Activated T-helper 2 cell treated with anti-CD3 and anti-CD28 coated beads, Interferon-gamma antibody, Interleukin-2, Interleukin-4, amounts not matched to agents 10 μg/mL and 5 μg/mL and 100 μg/mL, durations not matched to agents 14 hours and 24 hours and 36 hours (primary cell): Measurements from ENCODE around the gene JMJD1C. TPM values are rescaled to one million over a fixed set of nuclear protein-coding genes. Genes with fewer than 3 reads are reported as not detected.
"Not testable (repeated sequence)": the region's sequence is repeated elsewhere in the genome, so short reads cannot be mapped to it uniquely, and the experiment has no call there.

ENCODE experiments used
- DNase-seq: peaks from one replicate; pipeline ENCODE4 v3.0.0; 2021; ENCODE audit warnings: low spot score
- H3K27ac Mint-ChIP-seq: one replicate; pipeline ENCODE4 v1.8.0; 2021; ENCODE audit warnings: mixed read lengths
- H3K27me3 Mint-ChIP-seq: one replicate; pipeline ENCODE4 v1.8.0; 2021; ENCODE audit warnings: low read depth, mixed read lengths
- H3K36me3 Mint-ChIP-seq: one replicate; pipeline ENCODE4 v1.8.0; 2021; ENCODE audit warnings: low read depth, mixed read lengths
- H3K4me1 Mint-ChIP-seq: one replicate; pipeline ENCODE4 v1.8.0; 2021; ENCODE audit warnings: low read depth, mixed read lengths
- H3K4me3 Mint-ChIP-seq: one replicate; pipeline ENCODE4 v1.8.0; 2021; ENCODE audit warnings: low read depth, mild to moderate bottlenecking, moderate library complexity, mixed read lengths
- H3K9me3 Mint-ChIP-seq: one replicate; pipeline ENCODE4 v1.8.0; 2021; ENCODE audit warnings: mixed read lengths
- intact Hi-C: fragments of 100-400 bp; cut with micrococcal nuclease; formaldehyde crosslinking; loops from one replicate; pipeline ENCODE4 v1.15.1; 2023
- total RNA-seq: library from RNA; stranded (reverse); gene quantifications from 2 replicates; pipeline ENCODE4 v1.2.3, GENCODE V29; 2022

JMJD1C gene
- total RNA-seq, 1 donor from 2014 or later: 35.2 TPM

- Mint-ChIP-seq H3K9me3 (no peaks in the 10 kb centered on the region), H3K27ac (no peak overlapping the region), H3K4me3 (no peak overlapping the region), H3K27me3 (no peaks in the 10 kb centered on the region), H3K4me1 (peaks cover 2% of the 10 kb centered on the region), H3K36me3 (no peaks in the 10 kb centered on the region)
- no peak for DNase-seq
- intact Hi-C loops: no loop called here
These were observed 29.2 kb upstream of the JMJD1C start for GRCh38 chr10:63494951-63495350.

- Mint-ChIP-seq H3K9me3 (no peaks in the 10 kb centered on the region), H3K27me3 (no peaks in the 10 kb centered on the region), H3K36me3 (no peaks in the 10 kb centered on the region), H3K4me3 (no peak overlapping the region), H3K4me1 (peaks cover 2% of the 10 kb centered on the region), H3K27ac (no peak overlapping the region)
- no peak for DNase-seq
- intact Hi-C loops: no loop called here
These were observed 27.2 kb upstream of the JMJD1C start for GRCh38 chr10:63493004-63493403.

- intact Hi-C loops, H3K27me3 Mint-ChIP-seq, H3K4me3 Mint-ChIP-seq, H3K27ac Mint-ChIP-seq, DNase-seq, H3K36me3 Mint-ChIP-seq, H3K4me1 Mint-ChIP-seq, H3K9me3 Mint-ChIP-seq: not testable (repeated sequence)
These were observed 26.5 kb upstream of the JMJD1C start for GRCh38 chr10:63492317-63492690.

GRCh38 chr10:63491588-63492316 lies 26.0 kb upstream of the JMJD1C start:
- H3K4me3 Mint-ChIP-seq: no peak overlapping the region
- H3K9me3 Mint-ChIP-seq: no peaks in the 10 kb centered on the region
- H3K27me3 Mint-ChIP-seq: no peaks in the 10 kb centered on the region
- no peaks in the 10 kb centered on the region for H3K36me3 Mint-ChIP-seq
- H3K27ac Mint-ChIP-seq: no peak overlapping the region
- intact Hi-C loops: no loop called here
- DNase-seq: no peak
- H3K4me1 Mint-ChIP-seq: peaks cover 2% of the 10 kb centered on the region

GRCh38 chr10:63489838-63490237 lies 24.1 kb upstream of the JMJD1C start:
- H3K4me1 Mint-ChIP-seq: peaks cover 2% of the 10 kb centered on the region
- H3K36me3 Mint-ChIP-seq: no peaks in the 10 kb centered on the region
- no peak overlapping the region for H3K4me3 Mint-ChIP-seq
- H3K27ac Mint-ChIP-seq: no peak overlapping the region
- H3K27me3 Mint-ChIP-seq: no peaks in the 10 kb centered on the region
- DNase-seq: no peak
- intact Hi-C loops: no loop called here
- no peaks in the 10 kb centered on the region for H3K9me3 Mint-ChIP-seq

DNA sequence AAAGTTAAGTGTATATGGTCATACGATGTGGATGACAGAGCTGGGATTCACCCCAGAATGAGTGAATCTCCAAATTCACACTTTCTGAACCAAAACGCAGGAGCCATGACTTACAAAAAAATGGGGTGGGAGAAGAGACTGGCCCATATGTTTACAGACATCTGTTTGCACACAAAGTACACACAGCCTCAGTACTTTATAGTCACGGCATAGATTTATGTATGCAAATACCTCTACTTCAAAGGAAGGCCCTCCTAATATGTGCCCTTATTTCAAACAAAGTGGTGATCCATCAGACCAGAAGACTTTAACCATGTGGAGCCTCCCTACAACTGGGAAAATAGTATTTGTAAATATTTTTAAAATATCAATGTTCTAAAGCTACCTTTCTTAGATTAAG lies 22.2 kb upstream of the JMJD1C start:
- no peak overlapping the region for H3K27ac Mint-ChIP-seq
- intact Hi-C loops: no loop called here

DNA sequence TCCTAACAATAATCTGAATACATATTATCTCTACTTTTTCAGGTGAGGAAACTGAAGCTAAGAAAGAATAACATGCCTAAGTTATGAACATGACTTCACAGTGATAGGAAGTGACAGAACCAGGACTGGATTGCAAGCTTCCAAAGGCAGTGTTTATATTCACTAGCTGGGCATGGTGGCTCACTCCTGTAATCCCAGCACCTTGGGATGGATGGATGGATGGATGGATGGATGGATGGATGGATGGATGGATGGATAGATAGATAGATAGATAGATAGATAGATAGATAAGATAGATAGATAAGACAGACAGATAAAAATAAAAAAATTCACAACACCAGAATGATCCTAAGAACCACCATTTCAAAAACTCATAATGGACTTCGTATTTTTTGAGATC lies 18.2 kb upstream of the JMJD1C start:
- Mint-ChIP-seq H3K9me3 (no peaks in the 10 kb centered on the region), H3K27ac (no peak overlapping the region), H3K36me3 (no peaks in the 10 kb centered on the region), H3K27me3 (no peaks in the 10 kb centered on the region), H3K4me1 (peaks cover 3% of the 10 kb centered on the region), H3K4me3 (no peak overlapping the region)
- intact Hi-C loops: no loop called here
- no peak for DNase-seq

More for the DNA sequence above, 22.2 kb upstream of the JMJD1C start:
- no peak for DNase-seq
- Mint-ChIP-seq H3K27me3 (no peaks in the 10 kb centered on the region), H3K9me3 (no peaks in the 10 kb centered on the region), H3K36me3 (no peaks in the 10 kb centered on the region), H3K4me3 (no peak overlapping the region), H3K4me1 (peaks cover 2% of the 10 kb centered on the region)

DNA sequence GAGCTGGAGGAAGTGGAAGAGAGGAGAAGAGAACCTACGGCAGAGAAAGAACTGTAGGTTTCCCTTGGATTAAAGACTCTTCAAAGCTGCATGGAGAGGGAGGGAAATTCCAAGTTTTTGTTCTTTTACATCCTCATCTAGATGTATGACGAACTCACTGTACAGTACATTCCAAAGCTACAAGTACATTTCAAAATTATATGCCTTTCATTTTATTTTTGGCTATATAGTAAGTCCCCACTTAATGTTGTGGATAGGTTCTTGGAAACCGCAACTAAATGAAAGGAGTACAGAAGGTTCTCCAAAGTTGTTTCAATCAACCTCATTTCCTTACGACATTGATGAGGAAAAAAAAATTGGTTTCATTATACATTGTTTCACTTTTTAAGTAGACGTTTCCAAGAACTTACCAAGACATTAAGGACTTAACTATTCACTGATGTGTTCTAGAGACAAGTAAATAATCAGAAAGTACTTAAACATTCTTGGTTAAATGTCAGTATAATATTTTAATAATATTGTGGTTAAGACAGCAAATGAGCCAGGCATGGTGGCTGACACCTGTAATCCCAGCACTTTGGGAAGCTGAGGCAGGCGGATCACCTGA lies 16.1 kb upstream of the JMJD1C start:
- no peak overlapping the region for H3K4me3 Mint-ChIP-seq
- no peaks in the 10 kb centered on the region for H3K36me3 Mint-ChIP-seq
- intact Hi-C loops: no loop called here
- DNase-seq: no peak
- no peaks in the 10 kb centered on the region for H3K27me3 Mint-ChIP-seq
- H3K9me3 Mint-ChIP-seq: no peaks in the 10 kb centered on the region
- peaks cover 3% of the 10 kb centered on the region for H3K4me1 Mint-ChIP-seq
- H3K27ac Mint-ChIP-seq: no peak overlapping the region

- H3K4me3 Mint-ChIP-seq: no peak overlapping the region
- H3K4me1 Mint-ChIP-seq: peaks cover 3% of the 10 kb centered on the region
- no peaks in the 10 kb centered on the region for H3K27me3 Mint-ChIP-seq
- H3K9me3 Mint-ChIP-seq: no peaks in the 10 kb centered on the region
- DNase-seq: no peak
- no peak overlapping the region for H3K27ac Mint-ChIP-seq
- H3K36me3 Mint-ChIP-seq: no peaks in the 10 kb centered on the region
- intact Hi-C loops: no loop called here
These were observed 14.5 kb upstream of the JMJD1C start for GRCh38 chr10:63480237-63480636.

DNA sequence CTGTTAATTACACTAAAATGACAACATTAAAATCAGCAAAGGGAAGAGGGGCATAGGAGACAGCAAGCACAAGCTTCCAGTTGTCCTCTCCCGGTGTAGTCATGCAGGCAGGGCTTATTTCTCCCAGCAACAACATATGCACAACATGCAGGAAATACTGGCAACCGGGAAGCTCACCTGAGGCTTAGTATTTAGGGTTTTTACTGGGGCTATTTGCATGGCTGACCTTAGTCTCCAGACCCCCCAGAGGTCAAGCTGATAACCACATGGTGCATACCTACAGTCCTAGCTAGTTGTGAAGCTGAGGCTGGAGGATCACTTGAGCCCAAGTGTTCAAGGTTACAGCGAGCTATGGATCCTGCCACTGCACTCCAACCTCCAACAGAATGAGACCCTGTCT lies 12.8 kb upstream of the JMJD1C start:
- H3K36me3 Mint-ChIP-seq: no peaks in the 10 kb centered on the region
- no peak for DNase-seq
- no peaks in the 10 kb centered on the region for H3K9me3 Mint-ChIP-seq
- H3K4me1 Mint-ChIP-seq: peaks cover 3% of the 10 kb centered on the region
- H3K4me3 Mint-ChIP-seq: no peak overlapping the region
- intact Hi-C loops: no loop called here
- H3K27me3 Mint-ChIP-seq: no peaks in the 10 kb centered on the region
- no peak overlapping the region for H3K27ac Mint-ChIP-seq

DNA sequence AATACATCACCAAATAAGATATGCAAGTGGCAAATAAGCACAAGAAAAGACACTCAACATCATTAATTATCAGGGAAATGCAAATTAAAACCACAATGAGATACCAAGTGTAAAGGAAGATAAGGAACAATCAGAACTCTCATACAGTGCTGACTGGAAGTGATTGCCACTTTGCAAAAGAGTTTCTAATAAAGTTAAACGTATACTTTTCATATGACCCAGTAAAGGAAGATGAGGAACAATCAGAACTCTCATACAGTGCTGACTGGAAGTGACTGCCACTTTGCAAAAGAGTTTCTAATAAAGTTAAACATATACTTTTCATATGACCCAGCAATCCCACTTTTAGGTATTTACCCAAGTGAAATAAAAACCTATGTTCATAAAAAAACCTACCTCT lies 12.2 kb upstream of the JMJD1C start:
- Mint-ChIP-seq H3K4me3 (no peak overlapping the region), H3K27ac (no peak overlapping the region), H3K9me3 (no peaks in the 10 kb centered on the region), H3K4me1 (peaks cover 3% of the 10 kb centered on the region), H3K36me3 (no peaks in the 10 kb centered on the region), H3K27me3 (no peaks in the 10 kb centered on the region)
- intact Hi-C loops: no loop called here
- no peak for DNase-seq

DNA sequence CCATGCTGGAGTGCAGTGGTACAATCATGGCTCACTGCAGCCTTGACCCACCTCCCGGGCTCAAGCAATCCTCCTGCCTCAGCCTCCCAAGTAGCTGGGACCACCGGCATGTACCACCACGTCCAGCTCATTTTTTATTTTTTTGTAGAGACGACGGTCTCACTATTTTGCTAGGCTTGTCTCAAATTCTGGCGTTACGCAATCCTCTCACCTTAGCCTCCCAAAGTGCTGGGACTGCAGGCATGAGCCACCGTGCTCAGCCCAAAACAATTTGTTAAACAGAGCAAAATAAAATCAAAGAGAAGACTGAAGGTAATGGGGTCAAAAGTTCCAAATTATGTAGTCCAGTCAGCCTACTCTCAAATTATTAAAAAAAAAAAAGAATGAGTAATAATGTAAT lies 8.7 kb upstream of the JMJD1C start:
- Mint-ChIP-seq H3K4me3 (no peak overlapping the region), H3K4me1 (peaks cover 4% of the 10 kb centered on the region), H3K36me3 (no peaks in the 10 kb centered on the region), H3K27me3 (no peaks in the 10 kb centered on the region), H3K9me3 (no peaks in the 10 kb centered on the region), H3K27ac (no peak overlapping the region)
- DNase-seq: no peak
- intact Hi-C loops: no loop called here

DNA sequence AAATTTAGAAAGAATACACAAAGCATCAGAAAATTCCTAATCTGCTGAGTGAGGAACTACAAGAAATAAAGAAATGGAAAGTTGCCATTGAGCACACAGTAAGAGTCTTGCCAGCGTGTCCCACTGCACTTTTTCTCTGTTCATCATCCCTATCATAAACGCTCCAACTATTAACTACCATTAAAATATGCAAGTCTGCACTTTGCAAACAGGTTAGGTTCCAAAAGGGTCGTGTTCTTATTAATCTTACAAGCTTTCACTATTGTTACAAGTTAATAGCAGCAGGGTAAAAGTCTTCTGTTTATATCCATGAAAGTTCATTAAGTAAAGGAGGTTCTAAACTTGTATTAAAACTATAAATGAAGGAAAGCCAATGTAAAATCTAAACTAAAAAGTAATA lies 5.2 kb upstream of the JMJD1C start:
- Mint-ChIP-seq H3K27ac (no peak overlapping the region), H3K4me3 (no peak overlapping the region), H3K36me3 (no peaks in the 10 kb centered on the region), H3K4me1 (peaks cover 9% of the 10 kb centered on the region), H3K9me3 (no peaks in the 10 kb centered on the region), H3K27me3 (peaks cover 17% of the 10 kb centered on the region)
- DNase-seq: no peak
- intact Hi-C loops: no loop called here
